Hepatocyte (in vitro differentiated cells): ENCODE results near the gene RAP1A. TPM values are rescaled to one million over a fixed set of nuclear protein-coding genes. Genes with fewer than 3 reads are reported as not detected.

Experiments used
- DNase-seq: peaks from one replicate; pipeline ENCODE4 v3.0.0-alpha.2; 2016; ENCODE audit warnings: low spot score
- H2AFZ ChIP-seq: fragments of 200-600 bp; sonication (generic); 2 replicates; pipeline ENCODE4 v1.6.0; 2016; ENCODE audit warnings: antibody characterized with exemption, mild to moderate bottlenecking
- H3K27ac ChIP-seq: fragments of 200-600 bp; sonication (generic); 2 replicates; pipeline ENCODE4 v1.5.1; 2016; ENCODE audit warnings: mild to moderate bottlenecking
- H3K27me3 ChIP-seq: fragments of 200-600 bp; sonication (generic); 2 replicates; pipeline ENCODE4 v1.6.1; 2016
- H3K36me3 ChIP-seq: fragments of 200-600 bp; sonication (generic); replicated peaks from 2 replicates; pipeline ENCODE4 v1.5.1; 2016; ENCODE audit warnings: low read depth; ENCODE audit not compliant: insufficient read depth
- H3K4me1 ChIP-seq: fragments of 200-600 bp; sonication (generic); 2 replicates; pipeline ENCODE4 v1.5.1; 2016; ENCODE audit warnings: mild to moderate bottlenecking, moderate library complexity; ENCODE audit not compliant: insufficient read depth
- H3K4me2 ChIP-seq: fragments of 200-600 bp; sonication (generic); 2 replicates; pipeline ENCODE4 v1.6.0; 2016
- H3K4me3 ChIP-seq: fragments of 200-600 bp; sonication (generic); 2 replicates; pipeline ENCODE4 v1.5.1; 2016; ENCODE audit warnings: mild to moderate bottlenecking
- H3K79me2 ChIP-seq: fragments of 200-600 bp; sonication (generic); 2 replicates; pipeline ENCODE4 v1.6.0; 2017; ENCODE audit warnings: mild to moderate bottlenecking
- H3K9me2 ChIP-seq: fragments of 200-600 bp; sonication (generic); replicated peaks from 2 replicates; pipeline ENCODE4 v1.6.0; 2017; ENCODE audit warnings: mild to moderate bottlenecking; ENCODE audit not compliant: insufficient read depth
- H3K9me3 ChIP-seq: fragments of 200-600 bp; sonication (generic); 2 replicates; pipeline ENCODE4 v1.5.1; 2016; ENCODE audit warnings: low read depth, mild to moderate bottlenecking
- H4K20me1 ChIP-seq: fragments of 200-600 bp; sonication (generic); 2 replicates; pipeline ENCODE4 v1.6.0; 2016; ENCODE audit warnings: mild to moderate bottlenecking; ENCODE audit not compliant: insufficient read depth, poor library complexity, severe bottlenecking
- CTCF ChIP-seq: fragments of 200-600 bp; sonication (generic); IDR thresholded peaks from 2 replicates; pipeline ENCODE4 v1.5.1; 2016; ENCODE audit warnings: antibody characterized with exemption, mild to moderate bottlenecking; ENCODE audit not compliant: poor library complexity
- EZH2 ChIP-seq: fragments of 200-600 bp; sonication (generic); IDR thresholded peaks from 2 replicates; pipeline ENCODE4 v1.6.1; 2016; ENCODE audit warnings: antibody characterized with exemption, mild to moderate bottlenecking, borderline replicate concordance
- EZH2phosphoT487 ChIP-seq: fragments of 200-600 bp; sonication (generic); IDR thresholded peaks from one replicate; pipeline ENCODE4 v1.6.1; 2018; ENCODE audit warnings: antibody characterized with exemption, mild to moderate bottlenecking, low read depth, moderate library complexity; ENCODE audit not compliant: unreplicated experiment, severe bottlenecking
- WGBS: methylation state at CpG from one replicate; pipeline ENCODE4 v1.1.6; 2016; ENCODE audit warnings: low lambda C conversion rate; ENCODE audit errors: missing lambda C conversion rate; 5-methylcytosine and 5-hydroxymethylcytosine counted together
- polyA plus RNA-seq: library from polyadenylated mRNA; unstranded; fragments of >200 nt; fragmentation: Nextera tagmentation; extraction: Ambion mirVana; gene quantifications from 2 replicates; pipeline ENCODE4 v1.2.1, GENCODE V29; 2016
- total RNA-seq: library from RNA; depleted of rRNA; stranded (reverse); fragments of >200 nt; gene quantifications from 2 replicates; pipeline ENCODE4 v1.2.3, GENCODE V29; 2014

Gene RAP1A
- total and polyA plus RNA-seq, 2 experiments from 2014 or later: 48.8 to 49.6 TPM

GRCh38 chr1:111704776-111705175 is 85.2 kb downstream of the RAP1A start:
- H3K27ac ChIP-seq: peak overlapping the region; percentile 42
- DNase-seq: peak; percentile 38
- no peak for TF ChIP-seq CTCF
- no peak for TF ChIP-seq EZH2
- no peak for TF ChIP-seq EZH2phosphoT487
- H3K4me2 ChIP-seq: no peak overlapping the region
- no peaks in the 10 kb centered on the region for H3K79me2 ChIP-seq
- H2AFZ ChIP-seq: no peak overlapping the region
- H3K27me3 ChIP-seq: no peaks in the 10 kb centered on the region
- H3K9me3 ChIP-seq: no peaks in the 10 kb centered on the region
- no peaks in the 10 kb centered on the region for H4K20me1 ChIP-seq
- peaks cover 10% of the 10 kb centered on the region for H3K4me1 ChIP-seq
- H3K36me3 ChIP-seq: no peaks in the 10 kb centered on the region
- H3K4me3 ChIP-seq: no peak overlapping the region
- H3K9me2 ChIP-seq: no peaks in the 10 kb centered on the region

GRCh38 chr1:111705841-111706240 is 86.3 kb downstream of the RAP1A start:
- no peaks in the 10 kb centered on the region for H3K9me2 ChIP-seq
- H4K20me1 ChIP-seq: no peaks in the 10 kb centered on the region
- WGBS: 62% methylated on average over 3 of the region's 3 CpGs
- no peaks in the 10 kb centered on the region for H3K36me3 ChIP-seq
- DNase-seq: no peak
- TF ChIP-seq EZH2: no peak
- no peak for TF ChIP-seq EZH2phosphoT487
- no peak for TF ChIP-seq CTCF
- H3K79me2 ChIP-seq: no peaks in the 10 kb centered on the region
- no peak overlapping the region for H3K4me3 ChIP-seq
- H3K9me3 ChIP-seq: no peaks in the 10 kb centered on the region
- no peaks in the 10 kb centered on the region for H3K27me3 ChIP-seq
- H3K27ac ChIP-seq: peak overlapping the region; percentile 42
- H3K4me1 ChIP-seq: peaks cover 10% of the 10 kb centered on the region
- H2AFZ ChIP-seq: no peak overlapping the region
- H3K4me2 ChIP-seq: no peak overlapping the region

- no peak overlapping the region for H3K4me3 ChIP-seq
- H2AFZ ChIP-seq: no peak overlapping the region
These were observed 87.3 kb downstream of the RAP1A start for GRCh38 chr1:111706921-111707320.

More at GRCh38 chr1:111706921-111707320, 87.3 kb downstream of the RAP1A start:
- no peaks in the 10 kb centered on the region for H3K9me3 ChIP-seq
- H3K36me3 ChIP-seq: no peaks in the 10 kb centered on the region
- H3K27ac ChIP-seq: no peak overlapping the region
- no peaks in the 10 kb centered on the region for H4K20me1 ChIP-seq
- H3K4me1 ChIP-seq: peaks cover 10% of the 10 kb centered on the region
- WGBS: 96% methylated on average over 2 of the region's 2 CpGs
- no peak for DNase-seq
- H3K9me2 ChIP-seq: no peaks in the 10 kb centered on the region
- H3K4me2 ChIP-seq: no peak overlapping the region
- no peaks in the 10 kb centered on the region for H3K27me3 ChIP-seq
- TF ChIP-seq CTCF (no peak), EZH2 (no peak), EZH2phosphoT487 (no peak)
- no peaks in the 10 kb centered on the region for H3K79me2 ChIP-seq
